Measurements from ENCODE around the gene TSFM.

DNA sequence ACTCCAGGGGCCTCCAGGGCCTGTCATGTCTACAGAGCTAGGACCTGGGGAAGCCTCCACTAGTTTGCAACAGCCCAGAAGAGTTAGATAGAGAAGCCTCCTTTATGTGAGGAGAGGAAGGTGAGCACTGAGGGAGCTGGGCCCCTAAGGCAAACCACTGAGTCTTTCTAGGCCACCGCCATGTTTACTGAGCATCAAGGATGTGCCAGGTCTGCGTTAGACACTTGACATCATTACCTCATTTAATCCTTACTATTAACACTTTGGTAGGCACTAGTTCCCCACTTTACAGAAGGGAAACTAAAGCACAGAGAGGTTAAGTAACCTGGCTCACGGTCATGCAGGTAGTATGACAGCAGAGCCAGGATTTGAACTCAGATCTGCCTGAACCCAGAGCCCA, 51.1 kb downstream of the TSFM start:
- TF ChIP-seq GABPA (IDR thresholded peaks at IDR 0.05 in 1 of 2, conservative IDR thresholded peaks at IDR 0.05 in 1 of 2) (no peak), CTCF (IDR thresholded peaks at IDR 0.05; ENCODE audit: low read depth, low read length, missing input control) (no peak), YY1 (IDR thresholded peaks at IDR 0.05) (no peak), SP1 (IDR thresholded peaks at IDR 0.05) (no peak), HNF4A (conservative IDR thresholded peaks at IDR 0.05) (no peak), FOXA1 (IDR thresholded peaks at IDR 0.05) (no peak), TAF1 (conservative IDR thresholded peaks at IDR 0.05) (no peak), JUND (IDR thresholded peaks at IDR 0.05) (no peak), RAD21 (IDR thresholded peaks at IDR 0.05) (no peak), RXRA (IDR thresholded peaks at IDR 0.05) (no peak)
- TF ChIP-seq, protein P1, sequence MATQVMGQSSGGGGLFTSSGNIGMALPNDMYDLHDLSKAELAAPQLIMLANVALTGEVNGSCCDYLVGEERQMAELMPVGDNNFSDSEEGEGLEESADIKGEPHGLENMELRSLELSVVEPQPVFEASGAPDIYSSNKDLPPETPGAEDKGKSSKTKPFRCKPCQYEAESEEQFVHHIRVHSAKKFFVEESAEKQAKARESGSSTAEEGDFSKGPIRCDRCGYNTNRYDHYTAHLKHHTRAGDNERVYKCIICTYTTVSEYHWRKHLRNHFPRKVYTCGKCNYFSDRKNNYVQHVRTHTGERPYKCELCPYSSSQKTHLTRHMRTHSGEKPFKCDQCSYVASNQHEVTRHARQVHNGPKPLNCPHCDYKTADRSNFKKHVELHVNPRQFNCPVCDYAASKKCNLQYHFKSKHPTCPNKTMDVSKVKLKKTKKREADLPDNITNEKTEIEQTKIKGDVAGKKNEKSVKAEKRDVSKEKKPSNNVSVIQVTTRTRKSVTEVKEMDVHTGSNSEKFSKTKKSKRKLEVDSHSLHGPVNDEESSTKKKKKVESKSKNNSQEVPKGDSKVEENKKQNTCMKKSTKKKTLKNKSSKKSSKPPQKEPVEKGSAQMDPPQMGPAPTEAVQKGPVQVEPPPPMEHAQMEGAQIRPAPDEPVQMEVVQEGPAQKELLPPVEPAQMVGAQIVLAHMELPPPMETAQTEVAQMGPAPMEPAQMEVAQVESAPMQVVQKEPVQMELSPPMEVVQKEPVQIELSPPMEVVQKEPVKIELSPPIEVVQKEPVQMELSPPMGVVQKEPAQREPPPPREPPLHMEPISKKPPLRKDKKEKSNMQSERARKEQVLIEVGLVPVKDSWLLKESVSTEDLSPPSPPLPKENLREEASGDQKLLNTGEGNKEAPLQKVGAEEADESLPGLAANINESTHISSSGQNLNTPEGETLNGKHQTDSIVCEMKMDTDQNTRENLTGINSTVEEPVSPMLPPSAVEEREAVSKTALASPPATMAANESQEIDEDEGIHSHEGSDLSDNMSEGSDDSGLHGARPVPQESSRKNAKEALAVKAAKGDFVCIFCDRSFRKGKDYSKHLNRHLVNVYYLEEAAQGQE (IDR thresholded peaks at IDR 0.05): no peak
- TF ChIP-seq, protein P2, sequence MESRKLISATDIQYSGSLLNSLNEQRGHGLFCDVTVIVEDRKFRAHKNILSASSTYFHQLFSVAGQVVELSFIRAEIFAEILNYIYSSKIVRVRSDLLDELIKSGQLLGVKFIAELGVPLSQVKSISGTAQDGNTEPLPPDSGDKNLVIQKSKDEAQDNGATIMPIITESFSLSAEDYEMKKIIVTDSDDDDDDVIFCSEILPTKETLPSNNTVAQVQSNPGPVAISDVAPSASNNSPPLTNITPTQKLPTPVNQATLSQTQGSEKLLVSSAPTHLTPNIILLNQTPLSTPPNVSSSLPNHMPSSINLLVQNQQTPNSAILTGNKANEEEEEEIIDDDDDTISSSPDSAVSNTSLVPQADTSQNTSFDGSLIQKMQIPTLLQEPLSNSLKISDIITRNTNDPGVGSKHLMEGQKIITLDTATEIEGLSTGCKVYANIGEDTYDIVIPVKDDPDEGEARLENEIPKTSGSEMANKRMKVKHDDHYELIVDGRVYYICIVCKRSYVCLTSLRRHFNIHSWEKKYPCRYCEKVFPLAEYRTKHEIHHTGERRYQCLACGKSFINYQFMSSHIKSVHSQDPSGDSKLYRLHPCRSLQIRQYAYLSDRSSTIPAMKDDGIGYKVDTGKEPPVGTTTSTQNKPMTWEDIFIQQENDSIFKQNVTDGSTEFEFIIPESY (IDR thresholded peaks at IDR 0.05): no peak

All from liver (tissue), 3 donors.